Measurements from ENCODE around the gene SNX21.

GRCh38 chr20:45857114-45857881 lies 23.7 kb downstream of the SNX21 start, which contains the start of the genes ACOT8 and ZSWIM3:
- TF ChIP-seq CTCF (IDR thresholded peaks at IDR 0.05), result no peak
- no peak for TF ChIP-seq REST (IDR thresholded peaks at IDR 0.05; ENCODE audit: insufficient read depth in 1 of 2, low read depth in 2 of 2, low read length in 1 of 2)

Data from Panc1 (cell line).